PC-3 (cell line): Measurements from ENCODE around the gene TMEM52B.

Source experiments
- CTCF ChIP-seq: fragments of 300-600 bp; sonication (generic); conservative IDR thresholded peaks from 2 replicates; pipeline ENCODE4 v1.5.1; 2017; ENCODE audit warnings: antibody characterized with exemption, low read depth, mild to moderate bottlenecking, low read length
- EZH2 ChIP-seq: fragments of 300-600 bp; sonication (generic); IDR thresholded peaks from one replicate; pipeline ENCODE4 v1.6.1; 2017; ENCODE audit warnings: antibody characterized with exemption, mild to moderate bottlenecking, low read length; ENCODE audit not compliant: unreplicated experiment

- no peak for TF ChIP-seq CTCF
- no peak for TF ChIP-seq EZH2
Observed at GRCh38 chr12:10221846-10222245, 43.0 kb downstream of the TMEM52B start.
